GM18520 (cell line): ENCODE measurements around the gene CST5.
"Not testable (repeated sequence)": the region's sequence is repeated elsewhere in the genome, so short reads cannot be mapped to it uniquely, and the experiment has no call there.

ENCODE experiments used
- ATAC-seq: cut with Tn5 transposase; IDR thresholded peaks from one replicate; pipeline ENCODE4 v1.9.1; 2021; ENCODE audit not compliant: unreplicated experiment

The CST5 gene

DNA sequence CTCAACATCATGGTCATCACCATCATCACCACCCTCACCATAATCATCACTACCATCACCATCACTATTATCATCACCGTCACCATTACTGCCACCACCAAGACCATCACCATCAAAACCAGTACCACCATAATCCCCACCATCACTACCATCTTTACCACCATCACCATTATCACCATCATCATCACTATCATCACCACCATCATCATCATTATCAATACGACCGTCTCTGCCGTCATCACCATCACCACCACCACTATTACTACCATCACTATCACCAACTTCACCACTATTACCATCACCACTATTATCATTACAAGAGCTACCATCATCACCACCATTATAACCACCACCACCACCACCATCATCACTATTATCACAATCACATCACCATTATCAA lies 11.3 kb upstream of the CST5 start:
- ATAC-seq, result not testable (repeated sequence)

- peak; percentile 70 for ATAC-seq
Observed at GRCh38 chr20:23889775-23890187, 10.2 kb upstream of the CST5 start.

GRCh38 chr20:23887856-23888255 lies 8.3 kb upstream of the CST5 start:
- no peak for ATAC-seq

DNA sequence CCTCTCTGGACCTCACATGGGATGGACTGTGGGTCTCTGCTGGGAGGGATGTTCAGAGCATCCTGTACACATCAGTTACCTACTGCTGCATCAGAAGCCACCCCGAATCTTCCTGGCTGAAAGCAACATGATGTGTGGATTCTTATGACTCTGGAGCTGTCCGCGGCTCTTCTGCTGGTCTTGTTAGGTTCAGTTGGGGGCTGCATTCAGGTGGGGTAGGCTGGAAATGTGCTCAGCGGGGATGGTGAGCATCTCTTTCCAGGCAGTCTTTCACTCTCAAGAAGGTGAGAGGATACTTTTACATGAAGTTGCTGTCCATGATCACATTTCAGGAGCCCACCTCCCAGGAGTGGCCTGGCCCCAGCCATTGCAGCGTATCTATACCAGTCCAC lies 5.2 kb upstream of the CST5 start:
- no peak for ATAC-seq

DNA sequence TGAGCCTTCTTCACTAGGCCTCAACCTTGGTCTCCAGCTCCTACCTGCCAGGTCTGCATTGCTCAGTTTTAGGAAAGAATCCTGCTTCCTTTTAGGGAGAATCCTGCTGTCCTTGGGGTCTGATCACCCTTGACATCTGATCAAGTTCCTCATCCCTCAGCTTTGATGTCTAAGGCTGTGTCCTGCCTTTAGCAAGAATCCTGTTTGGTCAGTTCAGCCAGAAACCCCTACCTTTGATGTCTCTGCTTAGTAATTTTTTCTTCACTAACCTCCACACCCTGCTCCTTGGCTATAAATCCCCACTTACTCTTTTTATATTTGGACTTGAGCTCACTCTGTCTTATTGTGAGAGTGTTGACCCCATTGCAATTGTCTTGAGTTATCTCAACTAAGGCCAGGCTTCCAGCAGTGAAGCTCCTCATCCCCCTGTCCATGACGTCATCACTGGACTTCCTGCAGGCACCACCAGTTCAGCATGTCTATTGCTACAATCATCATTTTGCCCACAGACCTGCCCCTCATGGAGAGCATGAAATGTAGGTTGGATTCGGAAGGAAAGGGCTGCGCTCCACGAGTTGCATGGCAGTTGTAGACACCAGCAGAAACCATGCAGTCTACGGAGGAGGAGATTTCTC lies 4.7 kb upstream of the CST5 start:
- no peak for ATAC-seq

DNA sequence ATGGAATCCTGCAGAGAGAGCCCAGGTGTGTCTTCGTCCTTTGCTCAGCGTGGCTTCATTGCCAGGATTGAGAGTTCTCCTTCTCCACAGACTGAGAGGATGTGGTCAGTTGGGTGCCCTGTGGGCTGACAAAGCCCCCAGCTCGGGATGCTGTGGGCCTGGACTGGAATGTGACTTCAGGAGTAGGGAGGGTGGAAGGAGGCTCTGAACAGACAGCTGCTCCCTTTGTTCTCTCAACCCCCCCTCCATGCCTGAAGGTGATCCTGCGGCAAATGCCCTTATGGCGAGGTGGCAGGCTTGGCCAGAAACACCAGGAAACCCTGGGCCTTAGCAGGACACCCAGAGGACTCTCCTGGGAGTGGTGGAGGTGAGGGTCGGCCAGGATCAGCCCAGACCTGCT lies 1.8 kb upstream of the CST5 start:
- ATAC-seq, result no peak

- no peak for ATAC-seq
Observed at GRCh38 chr20:23880417-23880816, 869 bp upstream of the CST5 start.

GRCh38 chr20:23879811-23880374 lies 345 bp upstream of the CST5 start:
- ATAC-seq, result no peak

- ATAC-seq, result no peak
Observed at GRCh38 chr20:23878787-23879186, 761 bp downstream of the CST5 start.

- ATAC-seq, result not testable (repeated sequence)
Observed at GRCh38 chr20:23878016-23878542, 1.5 kb downstream of the CST5 start.

DNA sequence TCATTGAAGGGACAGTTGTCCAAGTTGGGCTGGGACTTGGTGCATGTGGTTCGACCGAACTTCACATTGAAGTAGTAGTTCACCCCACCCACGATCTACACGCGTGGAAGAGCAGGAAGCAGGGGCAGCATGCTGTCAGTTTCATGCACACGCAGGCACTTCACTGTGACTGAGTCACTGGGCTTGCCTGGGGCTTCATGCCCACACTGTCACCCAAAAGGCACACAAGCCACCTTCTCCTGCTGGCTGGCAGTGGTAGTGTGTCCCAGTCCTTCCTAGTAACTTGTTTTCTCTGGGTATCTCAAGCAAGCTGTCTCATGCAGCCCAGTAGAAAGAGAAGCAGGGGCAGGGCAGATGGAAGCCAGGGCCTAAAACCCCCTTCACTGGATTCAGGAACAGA lies 2.0 kb downstream of the CST5 start:
- no peak for ATAC-seq

DNA sequence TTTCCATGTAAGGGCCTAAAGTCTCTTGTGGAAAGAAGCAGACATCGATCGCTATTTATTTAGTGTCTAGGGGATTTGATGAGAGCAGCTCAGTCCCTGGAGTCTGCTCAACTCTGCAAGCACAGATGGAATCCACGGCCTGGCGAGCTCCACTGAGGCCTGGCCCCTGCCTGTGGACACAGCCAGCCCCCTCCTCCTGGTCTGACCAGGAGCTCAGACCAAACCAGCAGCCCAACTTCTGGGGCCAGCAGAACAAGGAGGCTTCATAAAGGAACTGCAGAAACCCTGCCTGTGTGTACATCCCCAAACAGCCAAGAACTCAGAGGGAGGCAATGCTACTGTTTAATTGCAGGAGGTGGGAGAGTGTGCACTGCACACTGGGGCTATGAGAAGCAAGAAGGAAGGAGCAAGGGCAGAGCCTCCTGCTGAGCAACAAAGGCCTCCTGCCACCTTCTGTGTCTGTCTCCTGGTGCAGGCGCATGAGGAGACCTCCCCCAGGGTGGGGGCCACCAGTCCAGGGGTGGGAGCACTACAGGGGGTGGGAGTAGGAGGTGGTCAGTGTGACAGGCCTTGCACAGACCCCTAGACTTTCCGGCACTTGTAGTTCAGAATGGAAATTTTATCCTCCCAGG lies 3.8 kb downstream of the CST5 start:
- ATAC-seq, result no peak

DNA sequence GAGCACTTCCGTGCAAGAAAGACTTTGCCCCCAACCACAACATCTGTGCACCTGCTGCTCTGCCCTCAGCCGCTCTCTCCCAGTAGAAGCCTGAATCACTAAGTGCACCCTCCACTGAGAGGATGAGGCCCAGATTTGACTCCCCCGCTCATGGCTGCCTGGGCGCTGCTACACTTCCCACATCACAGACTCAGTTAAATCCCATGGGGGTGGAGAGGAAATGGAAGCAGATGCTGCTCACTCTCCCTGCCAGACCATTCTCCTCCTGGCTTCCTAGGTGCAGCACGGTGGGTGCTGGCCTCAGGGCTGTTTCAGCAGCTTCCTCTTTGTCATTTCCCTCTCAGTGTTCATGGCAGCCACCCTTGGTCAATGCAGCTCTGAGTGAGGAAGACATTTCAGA lies 4.8 kb downstream of the CST5 start:
- no peak for ATAC-seq

- ATAC-seq, result no peak
Observed at GRCh38 chr20:23873370-23874015, 6.1 kb downstream of the CST5 start.

- no peak for ATAC-seq
Observed at GRCh38 chr20:23872065-23872464, 7.5 kb downstream of the CST5 start.

DNA sequence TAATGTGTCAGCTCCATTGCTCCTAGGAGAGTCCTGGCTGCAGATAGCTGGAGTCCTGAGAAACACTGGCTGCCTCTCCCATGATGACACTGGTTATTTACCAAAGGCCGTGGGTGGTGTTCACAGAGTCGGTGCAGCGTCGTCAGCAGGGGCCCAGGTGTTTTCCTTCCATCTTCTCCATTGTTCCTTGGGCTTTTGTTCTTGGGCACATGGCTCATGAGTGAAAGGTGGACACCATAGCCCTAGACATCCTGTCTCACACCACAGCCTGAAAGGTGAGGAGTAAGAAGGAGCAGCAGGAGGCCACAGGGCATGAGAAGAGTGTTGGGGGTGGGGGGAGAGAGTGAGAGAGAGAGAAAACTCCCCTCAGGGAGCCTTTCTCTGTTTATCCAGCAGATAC lies 9.1 kb downstream of the CST5 start:
- no peak for ATAC-seq

- ATAC-seq, result no peak
Observed at GRCh38 chr20:23869520-23869919, 10.0 kb downstream of the CST5 start.

- ATAC-seq, result no peak
Observed at GRCh38 chr20:23868321-23868720, 11.2 kb downstream of the CST5 start.

DNA sequence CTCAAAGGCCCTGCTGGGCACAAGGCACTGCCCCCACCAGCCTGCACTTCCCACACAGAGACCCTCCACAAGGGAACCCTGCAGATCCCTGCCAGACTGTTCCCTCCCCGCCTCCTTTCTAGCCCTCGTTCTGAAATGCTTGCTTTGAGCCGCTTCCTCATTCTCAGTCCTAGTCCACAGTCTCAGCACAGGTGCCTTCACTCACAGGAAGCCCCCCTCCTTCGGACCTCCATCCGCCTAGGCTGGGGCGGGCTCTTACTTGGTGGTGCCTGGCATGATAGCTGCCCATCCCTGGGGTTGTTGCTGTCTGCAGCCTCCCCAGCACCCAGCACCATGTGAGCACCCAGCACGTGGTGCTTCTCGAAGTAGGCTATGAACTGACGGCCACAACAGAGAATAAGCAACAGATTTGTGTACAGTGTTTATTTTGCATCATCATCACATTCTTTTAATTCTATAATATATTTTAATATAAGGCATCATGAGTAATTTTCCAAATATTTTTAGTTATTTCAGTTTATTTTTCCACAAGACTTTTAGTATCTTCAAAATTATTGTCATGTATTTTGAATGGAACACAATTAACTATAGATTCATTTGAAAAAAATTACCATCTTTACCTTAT lies 12.3 kb downstream of the CST5 start:
- no peak for ATAC-seq

DNA sequence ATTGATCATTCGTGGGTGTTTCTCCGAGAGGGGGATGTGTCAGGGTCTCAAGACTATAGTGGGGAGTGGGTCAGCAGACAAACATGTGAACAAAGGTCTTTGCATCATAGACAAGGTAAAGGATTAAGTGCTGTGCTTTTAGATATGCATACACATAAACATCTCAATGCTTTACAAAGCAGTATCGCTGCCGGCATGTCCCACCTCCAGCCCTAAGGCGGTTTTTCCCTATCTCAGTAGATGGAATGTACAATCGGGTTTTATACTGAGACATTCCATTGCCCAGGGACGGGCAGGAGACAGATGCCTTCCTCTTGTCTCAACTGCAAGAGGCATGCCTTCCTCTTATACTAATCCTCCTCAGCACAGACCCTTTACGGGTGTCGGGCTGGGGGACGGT lies 18.8 kb downstream of the CST5 start:
- ATAC-seq, result not testable (repeated sequence)

DNA sequence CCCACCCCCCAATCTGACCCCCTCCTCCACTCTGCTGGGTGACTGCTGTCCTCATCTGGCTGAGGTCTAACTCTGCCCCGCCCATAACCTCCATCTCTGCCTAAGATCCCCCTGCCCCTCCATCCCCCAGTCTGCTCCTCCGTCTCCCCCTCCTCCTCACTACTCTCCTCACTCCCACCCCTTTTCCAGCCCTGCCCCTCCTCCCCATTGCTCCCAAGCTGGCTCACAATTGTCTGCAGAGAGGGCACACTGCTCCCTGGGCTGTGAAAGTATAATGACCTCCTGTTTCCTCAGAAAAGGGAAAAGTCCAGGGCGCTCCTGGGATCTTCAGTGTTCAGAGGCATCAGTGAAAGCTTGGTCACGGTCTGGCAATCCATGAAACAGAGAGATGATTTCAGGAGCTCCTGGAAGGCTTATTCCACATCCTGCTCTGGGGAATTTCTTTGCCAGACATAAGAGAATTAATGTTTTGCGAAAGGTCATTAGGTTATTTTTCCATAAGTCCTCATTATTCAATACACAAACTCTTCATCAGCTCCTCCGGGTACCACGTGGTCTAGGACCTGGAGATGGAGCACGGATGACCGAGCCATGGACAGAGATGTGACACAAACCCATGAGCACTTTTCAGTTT lies 21.5 kb downstream of the CST5 start:
- no peak for ATAC-seq
